T-helper 9 cell (primary cell): ENCODE measurements around the gene PAQR7.

Experiments used
- DNase-seq: peaks from one replicate; pipeline ENCODE4 v3.0.0-alpha.2; 2020

PAQR7 gene

GRCh38 chr1:25900219-25900618, 24.7 kb upstream of the PAQR7 start:
- DNase-seq = no peak

- no peak for DNase-seq
These were observed 24.3 kb upstream of the PAQR7 start for GRCh38 chr1:25899792-25900191.

GRCh38 chr1:25898223-25899015, 22.9 kb upstream of the PAQR7 start:
- DNase-seq = no peak

GRCh38 chr1:25897754-25898153, 22.2 kb upstream of the PAQR7 start:
- no peak for DNase-seq

GRCh38 chr1:25896266-25896665, 20.8 kb upstream of the PAQR7 start:
- no peak for DNase-seq

- DNase-seq = peak; percentile 83
These were observed 20.0 kb upstream of the PAQR7 start for GRCh38 chr1:25895365-25895990.

GRCh38 chr1:25893116-25893515, 17.6 kb upstream of the PAQR7 start:
- DNase-seq = no peak

GRCh38 chr1:25891606-25892005, 16.1 kb upstream of the PAQR7 start:
- DNase-seq = no peak

GRCh38 chr1:25890239-25891034, 14.9 kb upstream of the PAQR7 start:
- no peak for DNase-seq

GRCh38 chr1:25889470-25889869, 14.0 kb upstream of the PAQR7 start:
- no peak for DNase-seq

GRCh38 chr1:25888426-25888987, 13.0 kb upstream of the PAQR7 start:
- DNase-seq = no peak

GRCh38 chr1:25885602-25886001, 10.1 kb upstream of the PAQR7 start:
- DNase-seq = no peak

GRCh38 chr1:25881266-25881665, 5.8 kb upstream of the PAQR7 start:
- DNase-seq = no peak

- no peak for DNase-seq
These were observed 5.0 kb upstream of the PAQR7 start for GRCh38 chr1:25880518-25880917.

GRCh38 chr1:25879675-25880074, 4.2 kb upstream of the PAQR7 start:
- DNase-seq = no peak

- no peak for DNase-seq
These were observed 3.2 kb upstream of the PAQR7 start for GRCh38 chr1:25878690-25879089.

- DNase-seq = no peak
These were observed 1.6 kb upstream of the PAQR7 start for GRCh38 chr1:25877155-25877554.

GRCh38 chr1:25876693-25877077, 1.2 kb upstream of the PAQR7 start:
- no peak for DNase-seq

GRCh38 chr1:25875856-25876692, 566 bp upstream of the PAQR7 start:
- DNase-seq = no peak

- DNase-seq = no peak
These were observed 814 bp downstream of the PAQR7 start for GRCh38 chr1:25874635-25875153.

GRCh38 chr1:25874209-25874608, 1.3 kb downstream of the PAQR7 start:
- DNase-seq = no peak

GRCh38 chr1:25873120-25873519, 2.4 kb downstream of the PAQR7 start:
- no peak for DNase-seq
